ENCODE measurements around the gene TSPAN15.

Gene TSPAN15

DNA sequence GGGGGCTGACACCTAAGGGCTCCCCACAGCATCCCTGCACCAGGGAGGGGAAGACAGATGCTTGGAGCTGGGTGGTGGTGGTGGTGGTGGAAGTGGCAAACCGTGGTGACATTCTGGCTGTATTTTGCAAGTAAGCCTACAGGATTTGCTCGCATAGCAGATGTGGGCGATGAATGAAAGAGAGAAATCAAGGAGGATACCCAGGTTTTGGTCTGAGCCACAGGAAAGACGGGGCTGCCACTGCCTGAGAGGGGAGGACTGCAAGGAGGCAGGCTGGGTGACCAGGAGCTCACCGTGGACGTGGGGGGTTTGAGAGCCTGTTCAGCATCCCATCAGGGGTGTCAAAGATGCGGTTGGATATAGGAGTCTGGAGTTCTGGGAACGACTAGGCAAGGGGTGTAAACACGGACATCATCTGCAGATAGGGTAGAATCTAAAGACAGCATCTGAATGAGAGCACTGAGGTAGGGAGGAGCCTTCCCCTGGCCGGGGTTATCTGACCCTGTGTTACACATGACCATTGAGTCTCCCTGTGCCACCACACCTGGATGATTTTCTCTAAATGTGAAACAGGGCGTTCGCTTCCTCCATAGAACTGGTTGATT lies 49.7 kb downstream of the TSPAN15 start:
- Histone ChIP-seq H3K4me3 (ENCODE audit: low read depth in 1 of 2, low read length in 2 of 2) (no peak overlapping the region), H3K4me1 (ENCODE audit: control insufficient read depth in 1 of 2, insufficient read depth in 2 of 2, low read length in 2 of 2) (peaks cover 0 to 45% of the 10 kb centered on the region in 2 donors), H3K27me3 (ENCODE audit: low read depth, low read length) (no peaks in the 10 kb centered on the region), H3K9me3 (ENCODE audit: control insufficient read depth in 1 of 2, low read length in 2 of 2) (no peaks in the 10 kb centered on the region), H3K36me3 (ENCODE audit: control insufficient read depth in 1 of 2, insufficient read depth in 2 of 2, low read length in 2 of 2) (peaks cover under 1 to 9% of the 10 kb centered on the region in 2 donors), H3K27ac (ENCODE audit: low read length) (no peak overlapping the region)

DNA sequence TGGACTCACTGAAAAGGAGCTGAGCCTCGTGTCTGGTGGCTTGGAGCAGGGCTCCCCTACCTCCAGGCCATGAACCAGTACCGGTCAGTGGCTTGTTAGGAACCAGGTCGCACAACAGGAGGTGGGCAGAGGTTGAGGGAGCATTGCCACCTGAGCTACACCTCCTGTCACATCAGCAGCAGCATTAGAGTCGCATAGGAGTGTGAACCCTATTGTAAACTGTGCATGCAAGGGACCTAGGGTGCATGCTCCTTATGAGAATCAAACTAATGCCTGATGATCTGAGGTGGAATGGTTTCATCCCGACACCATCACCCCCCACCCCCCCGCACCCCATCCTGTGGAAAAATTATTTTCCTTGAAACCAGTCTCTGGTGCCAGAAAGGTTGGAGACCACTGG lies 50.4 kb downstream of the TSPAN15 start:
- Histone ChIP-seq H3K27me3 (ENCODE audit: low read depth, low read length) (no peaks in the 10 kb centered on the region), H3K4me1 (ENCODE audit: control insufficient read depth in 1 of 2, insufficient read depth in 2 of 2, low read length in 2 of 2) (peaks cover 0 to 47% of the 10 kb centered on the region in 2 donors), H3K9me3 (ENCODE audit: control insufficient read depth in 1 of 2, low read length in 2 of 2) (no peaks in the 10 kb centered on the region), H3K27ac (ENCODE audit: low read length) (no peak overlapping the region), H3K36me3 (ENCODE audit: control insufficient read depth in 1 of 2, insufficient read depth in 2 of 2, low read length in 2 of 2) (peaks cover 0 to 9% of the 10 kb centered on the region in 2 donors), H3K4me3 (ENCODE audit: low read depth in 1 of 2, low read length in 2 of 2) (no peak overlapping the region)

DNA sequence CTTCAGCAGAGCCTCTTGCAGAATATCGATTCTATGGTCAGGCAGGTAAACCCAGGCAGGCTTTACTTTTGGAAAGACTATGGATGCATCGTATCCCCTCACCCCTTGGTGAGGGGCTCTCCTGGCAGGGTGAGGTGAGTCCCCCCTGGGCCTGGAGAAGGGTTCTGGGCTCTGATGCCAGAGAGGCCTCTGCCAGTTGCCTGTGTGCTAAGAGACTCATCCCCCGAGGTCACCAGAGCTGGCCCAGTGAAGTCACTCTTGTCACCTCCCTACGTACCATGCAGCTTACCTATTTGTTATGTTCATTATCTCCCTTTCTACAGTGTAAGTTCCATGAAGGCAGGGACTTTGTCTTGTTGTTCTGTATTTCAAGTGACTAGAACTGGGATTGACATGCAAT lies 51.3 kb downstream of the TSPAN15 start:
- H3K36me3 ChIP-seq (ENCODE audit: control insufficient read depth in 1 of 2, insufficient read depth in 2 of 2, low read length in 2 of 2) = peaks cover 0 to 9% of the 10 kb centered on the region in 2 donors
- no peak overlapping the region for H3K27ac ChIP-seq (ENCODE audit: low read length)

DNA sequence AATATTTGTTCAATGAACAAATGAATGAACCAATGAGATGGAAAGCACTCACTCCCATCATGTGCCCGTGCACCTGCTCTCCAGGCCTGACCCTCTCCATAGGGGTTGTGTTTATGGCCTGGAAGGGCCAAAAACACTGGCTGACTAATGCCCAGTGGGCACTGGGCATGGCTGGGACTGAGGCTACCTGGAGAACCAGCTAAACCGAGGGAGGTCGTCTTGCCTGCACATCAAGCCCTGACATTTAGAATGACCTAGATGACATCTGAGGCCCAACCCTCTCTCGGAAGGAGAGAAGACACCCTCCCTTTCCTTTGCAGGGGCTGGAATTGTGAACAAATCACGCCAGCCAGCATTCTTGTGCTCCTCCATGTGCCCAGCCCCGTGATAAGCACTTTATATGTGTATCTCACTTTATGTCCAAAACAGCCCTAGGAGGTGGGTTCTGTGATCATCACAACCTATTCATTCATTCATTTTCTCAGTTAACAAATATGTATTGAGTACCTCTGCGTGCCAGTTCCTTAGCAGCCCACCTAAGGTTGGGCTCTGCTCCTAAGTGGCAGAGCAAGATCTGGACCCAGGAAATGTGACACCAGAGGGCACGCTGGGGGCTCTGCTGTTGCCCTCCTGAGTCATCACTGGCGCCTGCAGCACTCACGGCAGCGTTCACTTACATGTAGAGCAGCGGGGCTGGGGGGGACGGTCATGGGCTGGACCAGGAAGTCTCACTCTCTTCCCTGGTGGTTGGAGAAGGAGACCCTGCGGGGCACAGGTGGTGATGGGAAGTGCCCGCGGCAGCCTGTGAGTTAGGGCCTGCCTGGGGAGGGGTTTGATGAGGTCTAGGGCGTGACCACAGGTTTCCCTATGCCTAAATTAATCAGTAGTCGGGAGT lies 52.0 kb downstream of the TSPAN15 start:
- H3K36me3 ChIP-seq (ENCODE audit: control insufficient read depth in 1 of 2, insufficient read depth in 2 of 2, low read length in 2 of 2) = peaks cover 0 to 9% of the 10 kb centered on the region in 2 donors
- H3K27ac ChIP-seq (ENCODE audit: low read length) = no peak overlapping the region
- no peak overlapping the region for H3K4me3 ChIP-seq (ENCODE audit: low read depth in 1 of 2, low read length in 2 of 2)
- H3K9me3 ChIP-seq (ENCODE audit: control insufficient read depth in 1 of 2, low read length in 2 of 2) = no peaks in the 10 kb centered on the region
- H3K27me3 ChIP-seq (ENCODE audit: low read depth, low read length) = no peaks in the 10 kb centered on the region
- H3K4me1 ChIP-seq (ENCODE audit: control insufficient read depth in 1 of 2, insufficient read depth in 2 of 2, low read length in 2 of 2) = peaks cover 0 to 46% of the 10 kb centered on the region in 2 donors

More for the DNA sequence above, 51.3 kb downstream of the TSPAN15 start:
- Histone ChIP-seq H3K4me3 (ENCODE audit: low read depth in 1 of 2, low read length in 2 of 2) (no peak overlapping the region), H3K9me3 (ENCODE audit: control insufficient read depth in 1 of 2, low read length in 2 of 2) (no peaks in the 10 kb centered on the region), H3K4me1 (ENCODE audit: control insufficient read depth in 1 of 2, insufficient read depth in 2 of 2, low read length in 2 of 2) (peaks cover 0 to 47% of the 10 kb centered on the region in 2 donors), H3K27me3 (ENCODE audit: low read depth, low read length) (no peaks in the 10 kb centered on the region)

DNA sequence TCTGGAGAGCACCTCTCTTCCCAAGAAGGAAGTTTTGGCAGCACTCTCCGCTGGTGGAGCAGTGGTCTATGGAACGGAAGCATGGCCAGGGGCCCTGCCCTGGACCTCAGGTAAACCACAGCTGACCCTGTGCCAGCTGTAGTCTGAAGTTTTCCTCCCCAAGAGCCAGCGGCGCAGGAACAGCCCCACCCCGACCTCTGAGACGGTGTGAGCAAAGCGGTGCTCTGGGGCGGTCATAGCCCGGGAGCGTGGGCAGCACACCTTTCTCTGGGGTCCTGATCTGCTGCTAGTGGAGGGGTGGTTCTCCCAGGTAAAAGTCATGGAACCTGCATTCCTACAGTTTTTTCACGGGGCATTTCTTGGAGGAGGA lies 52.6 kb downstream of the TSPAN15 start:
- Histone ChIP-seq H3K4me3 (ENCODE audit: low read depth in 1 of 2, low read length in 2 of 2) (no peak overlapping the region), H3K36me3 (ENCODE audit: control insufficient read depth in 1 of 2, insufficient read depth in 2 of 2, low read length in 2 of 2) (peaks cover 0 to 9% of the 10 kb centered on the region in 2 donors), H3K9me3 (ENCODE audit: control insufficient read depth in 1 of 2, low read length in 2 of 2) (no peaks in the 10 kb centered on the region), H3K4me1 (ENCODE audit: control insufficient read depth in 1 of 2, insufficient read depth in 2 of 2, low read length in 2 of 2) (peaks cover 0 to 41% of the 10 kb centered on the region in 2 donors), H3K27ac (ENCODE audit: low read length) (no peak overlapping the region), H3K27me3 (ENCODE audit: low read depth, low read length) (no peaks in the 10 kb centered on the region)

DNA sequence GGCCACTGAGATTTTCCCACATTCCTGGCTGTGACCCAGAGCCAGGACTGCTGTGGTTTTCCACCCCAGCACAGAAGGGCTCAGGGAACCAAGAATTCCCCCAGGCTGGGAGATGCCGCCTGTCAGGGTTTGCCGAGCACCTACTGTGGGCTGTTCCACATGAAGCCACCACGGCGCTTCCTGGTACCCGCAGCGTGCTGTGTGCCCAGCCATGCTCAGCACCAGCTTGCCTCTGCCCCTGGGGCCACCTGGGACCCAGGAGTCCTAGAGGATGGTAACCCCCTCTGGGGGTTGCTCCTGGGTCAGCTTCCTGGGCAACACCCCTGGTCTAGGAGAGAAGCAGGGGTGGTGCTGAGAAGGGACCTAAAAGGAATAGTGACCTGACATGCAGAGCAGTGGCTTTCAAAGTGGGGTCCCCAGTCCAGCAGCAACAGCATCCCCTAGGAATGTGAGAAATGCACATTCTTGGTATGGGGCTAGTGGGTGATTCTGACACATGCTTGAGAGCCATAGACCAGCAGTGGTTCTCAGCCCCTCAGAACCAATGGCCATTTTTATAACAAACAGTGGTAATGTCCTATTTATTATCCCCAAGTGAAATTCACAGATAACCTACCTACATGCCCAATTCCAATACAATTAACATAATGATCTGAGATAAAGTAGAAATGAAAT lies 53.4 kb downstream of the TSPAN15 start:
- Histone ChIP-seq H3K27ac (ENCODE audit: low read length) (no peak overlapping the region), H3K27me3 (ENCODE audit: low read depth, low read length) (no peaks in the 10 kb centered on the region), H3K36me3 (ENCODE audit: control insufficient read depth in 1 of 2, insufficient read depth in 2 of 2, low read length in 2 of 2) (peaks cover 0 to 9% of the 10 kb centered on the region in 2 donors)

DNA sequence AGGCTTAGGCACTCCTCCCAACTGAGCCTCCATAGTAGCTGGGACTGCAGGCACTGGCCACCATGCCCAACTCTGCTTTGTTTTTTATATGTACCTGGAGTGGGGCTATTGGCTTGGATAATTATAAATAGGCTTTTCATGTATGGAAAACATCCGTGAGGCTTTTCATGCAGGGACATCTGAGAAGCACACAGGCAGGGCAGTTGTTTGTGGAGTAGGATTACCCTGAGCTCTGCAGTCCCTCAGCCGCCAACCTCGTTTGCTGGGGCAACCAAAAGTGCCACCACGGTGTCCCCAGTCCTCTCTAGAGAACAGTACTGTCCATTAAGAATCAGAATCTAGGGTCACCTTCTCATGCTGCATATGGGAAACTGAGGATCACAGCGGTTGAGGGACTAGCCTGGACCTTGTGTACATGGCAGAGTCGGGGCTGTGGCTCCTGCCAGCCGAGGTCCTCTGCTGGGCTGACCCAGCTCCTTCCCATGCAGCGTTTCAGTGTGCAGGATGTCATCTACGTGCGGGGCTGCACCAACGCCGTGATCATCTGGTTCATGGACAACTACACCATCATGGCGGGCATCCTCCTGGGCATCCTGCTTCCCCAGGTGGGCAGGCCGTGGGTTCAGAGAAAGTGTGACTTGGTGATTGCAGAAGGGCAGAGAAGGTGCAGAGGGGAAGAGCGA lies 54.5 kb downstream of the TSPAN15 start:
- Histone ChIP-seq H3K36me3 (ENCODE audit: control insufficient read depth in 1 of 2, insufficient read depth in 2 of 2, low read length in 2 of 2) (peaks cover 0 to 9% of the 10 kb centered on the region in 2 donors), H3K9me3 (ENCODE audit: control insufficient read depth in 1 of 2, low read length in 2 of 2) (no peaks in the 10 kb centered on the region), H3K27me3 (ENCODE audit: low read depth, low read length) (no peaks in the 10 kb centered on the region), H3K27ac (ENCODE audit: low read length) (no peak overlapping the region), H3K4me3 (ENCODE audit: low read depth in 1 of 2, low read length in 2 of 2) (no peak overlapping the region), H3K4me1 (ENCODE audit: control insufficient read depth in 1 of 2, insufficient read depth in 2 of 2, low read length in 2 of 2) (peaks cover 0 to 22% of the 10 kb centered on the region in 2 donors)

More for the DNA sequence above, 53.4 kb downstream of the TSPAN15 start:
- H3K4me1 ChIP-seq (ENCODE audit: control insufficient read depth in 1 of 2, insufficient read depth in 2 of 2, low read length in 2 of 2) = peaks cover 0 to 32% of the 10 kb centered on the region in 2 donors
- H3K4me3 ChIP-seq (ENCODE audit: low read depth in 1 of 2, low read length in 2 of 2) = no peak overlapping the region
- no peaks in the 10 kb centered on the region for H3K9me3 ChIP-seq (ENCODE audit: control insufficient read depth in 1 of 2, low read length in 2 of 2)

DNA sequence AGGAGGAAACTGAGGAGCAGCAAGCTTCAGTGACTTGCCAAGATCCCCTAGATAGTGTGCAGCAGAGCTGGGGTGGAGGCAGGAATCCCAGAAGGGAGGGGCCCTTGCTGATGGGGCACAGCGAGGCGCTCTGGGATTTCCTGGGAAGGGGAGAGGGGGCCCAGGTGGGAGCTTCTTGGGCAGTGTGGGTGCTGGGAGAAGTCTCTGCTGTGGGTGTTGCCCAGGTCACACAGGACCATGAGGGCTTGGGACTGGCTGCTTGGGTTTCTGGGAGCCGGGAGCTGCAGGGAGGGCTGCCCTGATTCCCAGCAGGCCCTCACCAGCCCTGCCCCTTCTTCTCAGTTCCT lies 55.2 kb downstream of the TSPAN15 start:
- no peak overlapping the region for H3K27ac ChIP-seq (ENCODE audit: low read length)
- H3K4me3 ChIP-seq (ENCODE audit: low read depth in 1 of 2, low read length in 2 of 2) = no peak overlapping the region
- H3K4me1 ChIP-seq (ENCODE audit: control insufficient read depth in 1 of 2, insufficient read depth in 2 of 2, low read length in 2 of 2) = peaks cover 0 to 22% of the 10 kb centered on the region in 2 donors
- no peaks in the 10 kb centered on the region for H3K27me3 ChIP-seq (ENCODE audit: low read depth, low read length)
- peaks cover 0 to 9% of the 10 kb centered on the region in 2 donors for H3K36me3 ChIP-seq (ENCODE audit: control insufficient read depth in 1 of 2, insufficient read depth in 2 of 2, low read length in 2 of 2)
- H3K9me3 ChIP-seq (ENCODE audit: control insufficient read depth in 1 of 2, low read length in 2 of 2) = no peaks in the 10 kb centered on the region

DNA sequence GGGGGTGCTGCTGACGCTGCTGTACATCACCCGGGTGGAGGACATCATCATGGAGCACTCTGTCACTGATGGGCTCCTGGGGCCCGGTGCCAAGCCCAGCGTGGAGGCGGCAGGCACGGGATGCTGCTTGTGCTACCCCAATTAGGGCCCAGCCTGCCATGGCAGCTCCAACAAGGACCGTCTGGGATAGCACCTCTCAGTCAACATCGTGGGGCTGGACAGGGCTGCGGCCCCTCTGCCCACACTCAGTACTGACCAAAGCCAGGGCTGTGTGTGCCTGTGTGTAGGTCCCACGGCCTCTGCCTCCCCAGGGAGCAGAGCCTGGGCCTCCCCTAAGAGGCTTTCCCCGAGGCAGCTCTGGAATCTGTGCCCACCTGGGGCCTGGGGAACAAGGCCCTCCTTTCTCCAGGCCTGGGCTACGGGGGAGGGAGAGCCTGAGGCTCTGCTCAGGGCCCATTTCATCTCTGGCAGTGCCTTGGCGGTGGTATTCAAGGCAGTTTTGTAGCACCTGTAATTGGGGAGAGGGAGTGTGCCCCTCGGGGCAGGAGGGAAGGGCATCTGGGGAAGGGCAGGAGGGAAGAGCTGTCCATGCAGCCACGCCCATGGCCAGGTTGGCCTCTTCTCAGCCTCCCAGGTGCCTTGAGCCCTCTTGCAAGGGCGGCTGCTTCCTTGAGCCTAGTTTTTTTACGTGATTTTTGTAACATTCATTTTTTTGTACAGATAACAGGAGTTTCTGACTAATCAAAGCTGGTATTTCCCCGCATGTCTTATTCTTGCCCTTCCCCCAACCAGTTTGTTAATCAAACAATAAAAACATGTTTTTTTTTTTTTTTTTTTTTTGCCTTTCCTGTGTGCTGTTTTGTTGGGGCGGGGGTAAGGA lies 55.8 kb downstream of the TSPAN15 start:
- Histone ChIP-seq H3K4me3 (ENCODE audit: low read depth in 1 of 2, low read length in 2 of 2) (peak overlapping the region in 1 of 2 donors; percentile 45), H3K9me3 (ENCODE audit: control insufficient read depth in 1 of 2, low read length in 2 of 2) (no peaks in the 10 kb centered on the region), H3K27me3 (ENCODE audit: low read depth, low read length) (no peaks in the 10 kb centered on the region), H3K36me3 (ENCODE audit: control insufficient read depth in 1 of 2, insufficient read depth in 2 of 2, low read length in 2 of 2) (peaks cover 0 to 9% of the 10 kb centered on the region in 2 donors), H3K4me1 (ENCODE audit: control insufficient read depth in 1 of 2, insufficient read depth in 2 of 2, low read length in 2 of 2) (peaks cover 0 to 22% of the 10 kb centered on the region in 2 donors), H3K27ac (ENCODE audit: low read length) (peak overlapping the region; percentile 4)

DNA sequence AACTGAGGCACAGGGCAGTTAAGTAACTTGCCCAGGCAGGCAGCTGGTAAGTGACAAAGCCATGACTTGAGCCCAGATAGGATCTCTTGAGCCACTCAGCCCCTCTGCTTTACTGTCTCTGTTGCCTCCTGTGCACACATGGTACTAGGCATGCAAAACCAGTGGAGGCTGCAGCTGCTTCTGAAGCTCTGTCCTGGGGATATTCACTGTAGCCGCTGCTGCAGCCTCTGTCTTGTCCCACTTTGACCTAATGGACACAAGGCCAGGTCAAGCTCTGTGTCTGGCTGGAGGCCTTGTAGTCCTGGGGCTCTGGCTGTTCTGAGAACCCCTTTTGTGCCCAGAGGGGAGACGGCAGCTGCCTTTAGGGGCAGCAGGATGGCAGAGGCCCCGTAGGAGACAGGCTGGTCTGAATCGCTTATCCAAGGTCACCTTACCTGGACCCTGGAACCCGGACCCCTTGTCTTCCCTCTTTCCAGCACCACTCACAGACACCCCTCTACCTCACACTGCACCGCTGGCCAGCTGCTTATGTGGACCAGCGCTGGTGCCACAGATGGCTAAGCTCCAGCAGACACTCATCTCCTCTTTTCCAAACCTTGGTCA lies 57.6 kb downstream of the TSPAN15 start:
- Histone ChIP-seq H3K36me3 (ENCODE audit: control insufficient read depth in 1 of 2, insufficient read depth in 2 of 2, low read length in 2 of 2) (peaks cover 0 to 10% of the 10 kb centered on the region in 2 donors), H3K4me1 (ENCODE audit: control insufficient read depth in 1 of 2, insufficient read depth in 2 of 2, low read length in 2 of 2) (peaks cover 0 to 22% of the 10 kb centered on the region in 2 donors), H3K27me3 (ENCODE audit: low read depth, low read length) (no peaks in the 10 kb centered on the region), H3K27ac (ENCODE audit: low read length) (no peak overlapping the region), H3K9me3 (ENCODE audit: control insufficient read depth in 1 of 2, low read length in 2 of 2) (no peaks in the 10 kb centered on the region), H3K4me3 (ENCODE audit: low read depth in 1 of 2, low read length in 2 of 2) (no peak overlapping the region)
